Nephron progenitor cell (in vitro differentiated cells): ENCODE data around the gene PTPN7.
A peak's percentile ranks its signal among the peaks of the same experiment; 100 is the strongest.

Experiments used
- DNase-seq: peaks from one replicate; pipeline ENCODE4 v3.0.0; 2021
- H3K27ac Mint-ChIP-seq: 2 replicates; pipeline ENCODE4 v1.8.0; 2021; ENCODE audit warnings: mild to moderate bottlenecking, moderate library complexity, mixed read lengths
- H3K27me3 Mint-ChIP-seq: 2 replicates; pipeline ENCODE4 v1.8.0; 2021; ENCODE audit warnings: mild to moderate bottlenecking, low read depth, mixed read lengths; ENCODE audit not compliant: poor library complexity
- H3K36me3 Mint-ChIP-seq: 2 replicates; pipeline ENCODE4 v1.8.0; 2021; ENCODE audit warnings: low read depth, mixed read lengths
- H3K4me1 Mint-ChIP-seq: 2 replicates; pipeline ENCODE4 v1.8.0; 2021; ENCODE audit warnings: mixed read lengths
- H3K4me3 Mint-ChIP-seq: 2 replicates; pipeline ENCODE4 v1.8.0; 2021; ENCODE audit warnings: mild to moderate bottlenecking, moderate library complexity, mixed read lengths
- H3K9me3 Mint-ChIP-seq: 2 replicates; pipeline ENCODE4 v1.8.0; 2021; ENCODE audit warnings: mild to moderate bottlenecking, moderate library complexity, mixed read lengths
- TF ChIP-seq, protein P1 (sequence below): fragments of 200-600 bp; sonication (generic); IDR thresholded peaks from 2 replicates; pipeline ENCODE4 v1.5.0; 2021; ENCODE audit warnings: antibody characterized with exemption

The PTPN7 gene

DNA sequence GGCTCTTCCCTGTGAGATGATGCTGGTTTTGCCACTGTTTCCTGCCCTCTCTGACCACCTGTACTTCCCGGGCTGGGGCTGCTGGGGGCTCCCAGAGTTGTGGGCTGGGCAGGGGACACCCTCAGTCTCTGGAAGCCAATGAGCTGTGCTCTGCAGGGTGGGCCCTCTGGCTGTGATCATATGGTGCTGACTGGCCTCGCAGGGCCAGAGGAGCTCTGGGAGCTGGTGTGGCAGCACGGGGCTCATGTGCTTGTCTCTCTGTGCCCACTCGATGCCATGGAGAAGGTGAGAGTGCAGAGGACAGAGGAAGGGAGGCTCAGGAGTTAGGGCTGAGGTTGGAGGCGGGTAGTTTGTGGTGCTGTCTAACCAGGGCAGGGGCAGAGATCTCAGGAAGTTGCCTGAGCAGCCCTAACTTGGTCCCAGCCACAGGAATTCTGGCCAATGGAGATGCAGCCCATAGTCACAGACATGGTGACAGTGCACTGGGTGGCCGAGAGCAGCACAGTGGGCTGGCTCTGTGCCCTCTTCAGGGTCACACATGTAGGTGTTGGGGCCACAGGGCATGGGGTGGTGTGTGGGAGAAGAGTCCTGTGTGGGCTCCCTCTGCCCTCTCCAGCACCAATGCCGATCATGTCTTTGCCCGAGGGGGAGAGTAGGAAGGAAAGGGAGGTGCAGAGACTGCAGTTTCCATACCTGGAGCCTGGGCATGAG is 27.4 kb upstream of the PTPN7 start:
- peaks cover 41% of the 10 kb centered on the region for H3K4me1 Mint-ChIP-seq
- TF ChIP-seq, protein P1, sequence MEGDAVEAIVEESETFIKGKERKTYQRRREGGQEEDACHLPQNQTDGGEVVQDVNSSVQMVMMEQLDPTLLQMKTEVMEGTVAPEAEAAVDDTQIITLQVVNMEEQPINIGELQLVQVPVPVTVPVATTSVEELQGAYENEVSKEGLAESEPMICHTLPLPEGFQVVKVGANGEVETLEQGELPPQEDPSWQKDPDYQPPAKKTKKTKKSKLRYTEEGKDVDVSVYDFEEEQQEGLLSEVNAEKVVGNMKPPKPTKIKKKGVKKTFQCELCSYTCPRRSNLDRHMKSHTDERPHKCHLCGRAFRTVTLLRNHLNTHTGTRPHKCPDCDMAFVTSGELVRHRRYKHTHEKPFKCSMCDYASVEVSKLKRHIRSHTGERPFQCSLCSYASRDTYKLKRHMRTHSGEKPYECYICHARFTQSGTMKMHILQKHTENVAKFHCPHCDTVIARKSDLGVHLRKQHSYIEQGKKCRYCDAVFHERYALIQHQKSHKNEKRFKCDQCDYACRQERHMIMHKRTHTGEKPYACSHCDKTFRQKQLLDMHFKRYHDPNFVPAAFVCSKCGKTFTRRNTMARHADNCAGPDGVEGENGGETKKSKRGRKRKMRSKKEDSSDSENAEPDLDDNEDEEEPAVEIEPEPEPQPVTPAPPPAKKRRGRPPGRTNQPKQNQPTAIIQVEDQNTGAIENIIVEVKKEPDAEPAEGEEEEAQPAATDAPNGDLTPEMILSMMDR = no peak
- H3K27ac Mint-ChIP-seq = no peak overlapping the region
- peaks cover 13% of the 10 kb centered on the region for H3K9me3 Mint-ChIP-seq
- peaks cover 12% of the 10 kb centered on the region for H3K27me3 Mint-ChIP-seq
- DNase-seq = no peak
- H3K4me3 Mint-ChIP-seq = no peak overlapping the region
- no peaks in the 10 kb centered on the region for H3K36me3 Mint-ChIP-seq

DNA sequence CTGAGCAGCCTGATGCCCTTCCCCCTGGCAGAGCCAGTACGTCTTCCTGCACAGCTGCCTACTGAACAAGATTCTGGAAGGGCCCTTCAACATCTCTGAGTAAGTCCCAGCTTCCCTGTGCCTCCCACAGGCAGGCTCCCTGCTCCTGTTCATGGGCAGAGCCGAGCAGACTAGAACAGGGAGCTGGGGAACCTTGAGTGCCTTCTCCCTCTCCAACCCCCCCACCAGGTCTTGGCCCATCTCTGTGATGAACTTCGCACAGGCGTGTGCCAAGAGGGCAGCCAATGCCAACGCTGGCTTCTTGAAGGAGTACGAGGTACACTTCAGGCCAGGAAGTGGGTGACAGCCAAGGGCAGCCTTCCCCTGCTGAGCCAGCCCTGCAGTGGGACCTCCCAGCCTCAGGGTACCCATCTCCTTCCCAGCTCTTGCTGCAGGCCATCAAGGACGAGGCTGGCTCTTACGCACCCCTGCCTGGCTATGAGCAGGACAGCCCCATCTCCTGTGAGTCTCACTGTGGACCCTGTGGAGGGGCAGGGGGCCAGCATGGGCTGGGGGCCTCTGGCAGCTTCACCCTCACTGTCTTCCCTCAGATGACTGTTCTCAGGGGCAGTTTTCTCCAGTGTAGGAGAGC is 26.8 kb upstream of the PTPN7 start:
- Mint-ChIP-seq H3K36me3 (no peaks in the 10 kb centered on the region), H3K4me3 (no peak overlapping the region), H3K9me3 (peaks cover 6% of the 10 kb centered on the region), H3K27ac (no peak overlapping the region), H3K27me3 (peaks cover 6% of the 10 kb centered on the region), H3K4me1 (peaks cover 46% of the 10 kb centered on the region)
- TF ChIP-seq, protein P1 = no peak
- no peak for DNase-seq

GRCh38 chr1:202186327-202186726 is 25.9 kb upstream of the PTPN7 start:
- peaks cover 50% of the 10 kb centered on the region for H3K4me1 Mint-ChIP-seq
- no peak overlapping the region for H3K4me3 Mint-ChIP-seq
- H3K27me3 Mint-ChIP-seq = peaks cover 9% of the 10 kb centered on the region
- H3K9me3 Mint-ChIP-seq = peaks cover 6% of the 10 kb centered on the region
- H3K27ac Mint-ChIP-seq = no peak overlapping the region
- DNase-seq = no peak
- no peaks in the 10 kb centered on the region for H3K36me3 Mint-ChIP-seq
- TF ChIP-seq, protein P1 = no peak

GRCh38 chr1:202184750-202185460 is 24.5 kb upstream of the PTPN7 start:
- H3K4me1 Mint-ChIP-seq = peaks cover 50% of the 10 kb centered on the region
- TF ChIP-seq, protein P1 = peak; percentile 89
- H3K4me3 Mint-ChIP-seq = peak overlapping the region; percentile 42
- no peak overlapping the region for H3K27ac Mint-ChIP-seq
- H3K9me3 Mint-ChIP-seq = peaks cover under 1% of the 10 kb centered on the region
- H3K36me3 Mint-ChIP-seq = no peaks in the 10 kb centered on the region
- DNase-seq = peak; percentile 96
- peaks cover 10% of the 10 kb centered on the region for H3K27me3 Mint-ChIP-seq

- peaks cover 37% of the 10 kb centered on the region for H3K4me1 Mint-ChIP-seq
- no peaks in the 10 kb centered on the region for H3K9me3 Mint-ChIP-seq
- peaks cover 10% of the 10 kb centered on the region for H3K27me3 Mint-ChIP-seq
- H3K27ac Mint-ChIP-seq = no peak overlapping the region
- H3K4me3 Mint-ChIP-seq = no peak overlapping the region
- no peak for DNase-seq
- TF ChIP-seq, protein P1 = no peak
- H3K36me3 Mint-ChIP-seq = no peaks in the 10 kb centered on the region
Observed at GRCh38 chr1:202182040-202182877, 21.9 kb upstream of the PTPN7 start.
